HT-29 (cell line): ENCODE results near the gene PI4K2A. TPM values are rescaled to one million over a fixed set of nuclear protein-coding genes. Genes with fewer than 3 reads are reported as not detected.

Experiments
- total RNA-seq: library from RNA; depleted of rRNA; stranded (reverse); fragments of >200 nt; shearing (Covaris generic); gene quantifications from 2 replicates; pipeline ENCODE4 v1.2.3, GENCODE V29; 2014; rRNA removed

The PI4K2A gene
- total RNA-seq, 1 experiment from 2014 or later: 11.2 TPM

Other genes with a start within 250 kb of the PI4K2A start
- 67.7 and 76.2 TPM in 2 replicates for gene RRP12, start 239.3 kb upstream of the PI4K2A start, total RNA-seq
- 362 and 400 TPM in 2 replicates for gene PGAM1, start 214.5 kb upstream of the PI4K2A start, total RNA-seq
- gene EXOSC1, start 194.7 kb upstream of the PI4K2A start, total RNA-seq: 35.6 and 44.3 TPM in 2 replicates
- gene ZDHHC16, start 194.5 kb upstream of the PI4K2A start, total RNA-seq: 43.8 and 48.4 TPM in 2 replicates
- gene MMS19, start 142.2 kb upstream of the PI4K2A start, total RNA-seq: 78.7 and 103 TPM in 2 replicates
- gene UBTD1, start 141.7 kb upstream of the PI4K2A start, total RNA-seq: 21.2 and 23.5 TPM in 2 replicates
- 0.23 TPM in 1 of 2 replicates, not detected in the other for gene ANKRD2, start 67.9 kb upstream of the PI4K2A start, total RNA-seq
- gene HOGA1, start 56.3 kb upstream of the PI4K2A start, total RNA-seq: 0.26 and 0.36 TPM in 2 replicates
- not detected in 2 replicates for gene C10orf62, start 51.0 kb upstream of the PI4K2A start, total RNA-seq
- 0.29 and 1.2 TPM in 2 replicates for gene MORN4, start 7.2 kb upstream of the PI4K2A start, total RNA-seq
- 31.9 and 35.5 TPM in 2 replicates for gene AVPI1, start 46.6 kb downstream of the PI4K2A start, total RNA-seq
- 24.5 and 24.9 TPM in 2 replicates for gene MARVELD1, start 73.1 kb downstream of the PI4K2A start, total RNA-seq
- 34.6 and 45.5 TPM in 2 replicates for gene ZFYVE27, start 96.5 kb downstream of the PI4K2A start, total RNA-seq
- gene SFRP5, start 131.3 kb downstream of the PI4K2A start, total RNA-seq: 0.21 TPM in 1 of 2 replicates, not detected in the other
- 1.1 and 1.7 TPM in 2 replicates for gene GOLGA7B, start 209.2 kb downstream of the PI4K2A start, total RNA-seq